GM19438 (cell line): Measurements from ENCODE around the gene AP3D1.
A peak's percentile ranks its signal among the peaks of the same experiment; 100 is the strongest.
"Not testable (repeated sequence)": the region's sequence is repeated elsewhere in the genome, so short reads cannot be mapped to it uniquely, and the experiment has no call there.

ENCODE experiments used
- ATAC-seq: cut with Tn5 transposase; IDR thresholded peaks from one replicate; pipeline ENCODE4 v1.9.1; 2021; ENCODE audit warnings: low read depth; ENCODE audit not compliant: unreplicated experiment

AP3D1 gene

GRCh38 chr19:2091926-2092525, 59.3 kb downstream of the AP3D1 start:
- not testable (repeated sequence) for ATAC-seq

GRCh38 chr19:2089727-2090053, 61.7 kb downstream of the AP3D1 start:
- ATAC-seq, result no peak

DNA sequence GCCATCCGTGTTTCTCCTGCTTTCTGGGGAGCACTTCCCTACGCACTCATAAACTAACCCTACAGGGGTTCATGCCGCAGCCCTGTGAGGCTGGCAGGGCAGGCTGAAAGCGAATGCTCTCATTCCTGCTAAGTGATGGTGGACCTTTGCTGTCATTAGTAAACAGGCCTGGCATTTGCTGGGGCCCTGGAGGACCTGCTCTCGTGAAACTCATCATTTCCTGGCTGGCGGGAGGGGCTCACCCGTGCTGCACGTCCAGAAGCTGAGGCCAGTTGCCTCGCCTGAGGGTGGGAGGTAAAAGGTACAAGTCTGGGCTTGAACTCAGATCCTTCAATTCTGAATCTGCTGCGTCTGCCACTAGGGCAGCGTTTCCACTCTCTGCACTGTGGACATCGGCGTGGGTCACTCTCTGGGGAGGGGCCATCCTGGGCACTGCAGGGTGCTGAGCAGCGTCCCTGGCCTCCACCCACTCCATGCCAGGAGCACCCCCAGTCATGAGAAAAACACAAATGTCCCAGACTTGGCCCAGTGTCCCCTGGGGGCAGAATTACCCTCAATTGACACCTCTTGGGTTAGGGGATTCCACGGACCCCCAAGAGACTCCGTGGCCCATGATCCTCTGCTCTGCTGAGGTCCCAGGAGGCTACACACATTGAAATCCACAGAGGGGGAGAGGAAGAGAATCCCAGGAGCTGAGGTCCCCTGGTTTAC, 62.2 kb downstream of the AP3D1 start:
- no peak for ATAC-seq

- no peak for ATAC-seq
These were observed 63.7 kb downstream of the AP3D1 start for GRCh38 chr19:2087621-2088100.

DNA sequence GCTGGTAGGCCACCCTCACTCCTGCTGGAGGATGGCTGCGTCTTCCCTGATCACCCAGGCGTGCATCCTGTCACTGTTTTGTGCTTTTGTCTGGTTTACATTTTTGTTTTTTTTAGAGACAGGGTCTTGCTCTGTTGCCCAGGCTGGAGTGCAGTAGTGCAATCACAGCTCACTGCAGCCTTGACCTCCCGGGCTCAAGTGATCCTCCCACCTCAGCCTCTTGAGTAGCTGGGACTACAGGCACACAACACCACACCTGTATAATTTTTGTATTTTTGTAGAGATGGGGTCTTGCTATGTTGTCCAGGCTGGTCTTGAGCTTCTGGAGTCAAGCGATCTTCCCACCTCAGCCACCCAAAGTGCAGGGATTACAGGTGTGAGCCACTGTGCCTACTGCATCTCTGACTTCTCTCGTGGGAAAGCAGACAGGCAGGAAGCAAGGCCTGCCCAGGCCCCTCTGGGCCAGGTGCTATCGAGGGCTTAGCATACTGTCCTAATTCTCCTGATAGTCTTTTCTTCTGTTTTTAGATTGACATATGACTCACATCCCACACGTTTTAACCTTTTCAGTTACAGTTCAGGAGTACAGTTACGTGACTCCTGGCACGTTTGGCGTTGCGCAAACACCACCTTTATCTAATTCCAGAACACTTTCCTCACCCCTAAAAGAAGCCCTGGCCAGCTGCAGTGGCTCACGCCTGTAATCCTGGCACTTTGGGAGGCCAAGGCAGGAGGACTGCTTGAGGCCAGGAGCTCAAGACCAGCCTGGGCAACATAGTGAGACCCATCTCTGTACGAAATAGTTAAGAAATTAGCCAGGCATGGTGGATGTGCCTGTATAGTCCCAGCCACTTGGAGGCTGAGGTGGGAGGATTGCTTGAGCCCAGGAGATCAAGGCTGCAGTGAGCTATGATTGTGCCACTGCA, 64.4 kb downstream of the AP3D1 start:
- not testable (repeated sequence) for ATAC-seq

GRCh38 chr19:2084993-2085720, 66.2 kb downstream of the AP3D1 start:
- peak; percentile 25 for ATAC-seq

GRCh38 chr19:2083174-2083854, 68.1 kb downstream of the AP3D1 start:
- no peak for ATAC-seq

- ATAC-seq, result no peak
These were observed 69.2 kb downstream of the AP3D1 start for GRCh38 chr19:2081873-2082810.

GRCh38 chr19:2080336-2080988, 70.9 kb downstream of the AP3D1 start:
- no peak for ATAC-seq

DNA sequence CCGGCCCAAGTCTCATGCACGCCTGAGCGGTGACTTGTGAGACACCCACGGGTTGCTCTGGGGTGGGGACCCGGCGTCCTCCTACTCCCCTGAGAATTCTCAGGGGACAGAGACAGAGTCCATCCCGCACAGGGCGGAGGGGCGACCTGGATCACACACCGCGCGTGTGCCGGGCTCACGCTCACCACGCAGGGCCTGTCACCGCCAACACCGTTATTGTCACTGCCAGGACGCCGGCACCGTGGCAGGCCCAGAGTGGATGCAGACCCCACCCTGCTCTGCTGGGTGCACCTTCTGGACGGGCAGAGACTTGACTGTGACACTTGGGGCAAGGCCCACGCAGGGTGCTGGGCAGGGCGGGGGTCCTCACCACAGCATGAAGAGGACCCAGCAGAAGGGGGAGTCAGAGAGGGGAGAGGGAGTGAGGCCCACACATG, 71.5 kb downstream of the AP3D1 start:
- ATAC-seq, result no peak

GRCh38 chr19:2079076-2079864, 72.1 kb downstream of the AP3D1 start:
- ATAC-seq, result no peak

DNA sequence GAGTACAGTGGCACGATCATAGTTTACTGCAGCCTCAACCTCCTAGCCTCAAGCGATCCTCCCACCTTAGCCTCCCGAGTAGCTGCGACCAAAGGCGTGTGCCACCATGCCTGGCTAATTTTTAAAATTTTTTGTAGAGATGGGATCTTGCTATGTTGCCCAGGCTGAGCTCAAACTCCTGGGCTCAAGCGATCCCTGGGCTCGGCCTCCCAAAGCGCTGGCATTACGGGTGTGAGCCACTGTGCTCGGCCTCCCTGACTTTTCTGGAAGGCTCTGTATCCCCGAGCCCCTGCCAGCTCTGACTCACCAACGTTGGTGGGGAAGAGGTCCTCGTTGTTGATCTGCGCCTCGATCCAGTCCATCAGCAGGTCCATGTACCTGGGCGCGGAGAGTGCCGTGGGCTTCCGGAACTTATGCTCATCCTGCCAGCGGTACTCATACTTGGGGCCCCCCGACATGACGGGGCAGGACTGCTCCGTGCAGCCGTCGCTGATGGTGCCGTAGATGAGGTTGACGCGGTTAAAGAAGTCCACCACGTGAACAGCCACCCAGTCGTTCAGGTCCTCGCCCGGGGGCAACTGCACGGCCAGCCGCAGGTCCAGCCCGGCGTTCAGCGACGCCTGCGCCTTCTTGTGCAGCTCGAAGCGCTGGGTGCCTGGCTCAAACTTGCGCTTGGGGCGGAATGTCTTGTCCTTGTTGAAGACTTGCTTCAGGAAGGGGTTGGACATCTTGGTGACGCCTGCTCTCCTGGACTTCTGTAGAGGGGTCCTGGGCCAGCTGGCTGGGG, 73.3 kb downstream of the AP3D1 start:
- no peak for ATAC-seq

- no peak for ATAC-seq
These were observed 74.0 kb downstream of the AP3D1 start for GRCh38 chr19:2077398-2077797.

DNA sequence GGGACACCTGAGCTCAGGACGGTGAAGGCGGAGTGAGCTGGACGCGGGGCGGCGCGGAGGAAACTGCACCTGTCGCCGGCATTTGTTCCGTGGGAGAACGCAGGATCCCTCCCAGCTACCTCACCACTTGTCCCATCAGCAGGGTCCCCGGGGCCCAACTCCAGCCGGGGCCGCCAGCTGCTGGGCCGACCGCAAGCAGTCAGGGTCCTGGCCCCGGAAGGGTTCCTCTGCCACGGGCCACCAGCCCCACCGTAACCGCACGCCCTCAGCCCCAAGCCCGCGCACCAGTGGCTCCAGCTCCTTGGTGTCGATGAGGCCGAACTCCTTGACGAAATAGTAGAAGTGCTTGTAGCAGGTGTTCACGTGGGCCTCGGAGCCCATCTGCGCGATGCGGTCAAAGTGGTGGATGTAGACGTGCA, 74.8 kb downstream of the AP3D1 start:
- no peak for ATAC-seq

DNA sequence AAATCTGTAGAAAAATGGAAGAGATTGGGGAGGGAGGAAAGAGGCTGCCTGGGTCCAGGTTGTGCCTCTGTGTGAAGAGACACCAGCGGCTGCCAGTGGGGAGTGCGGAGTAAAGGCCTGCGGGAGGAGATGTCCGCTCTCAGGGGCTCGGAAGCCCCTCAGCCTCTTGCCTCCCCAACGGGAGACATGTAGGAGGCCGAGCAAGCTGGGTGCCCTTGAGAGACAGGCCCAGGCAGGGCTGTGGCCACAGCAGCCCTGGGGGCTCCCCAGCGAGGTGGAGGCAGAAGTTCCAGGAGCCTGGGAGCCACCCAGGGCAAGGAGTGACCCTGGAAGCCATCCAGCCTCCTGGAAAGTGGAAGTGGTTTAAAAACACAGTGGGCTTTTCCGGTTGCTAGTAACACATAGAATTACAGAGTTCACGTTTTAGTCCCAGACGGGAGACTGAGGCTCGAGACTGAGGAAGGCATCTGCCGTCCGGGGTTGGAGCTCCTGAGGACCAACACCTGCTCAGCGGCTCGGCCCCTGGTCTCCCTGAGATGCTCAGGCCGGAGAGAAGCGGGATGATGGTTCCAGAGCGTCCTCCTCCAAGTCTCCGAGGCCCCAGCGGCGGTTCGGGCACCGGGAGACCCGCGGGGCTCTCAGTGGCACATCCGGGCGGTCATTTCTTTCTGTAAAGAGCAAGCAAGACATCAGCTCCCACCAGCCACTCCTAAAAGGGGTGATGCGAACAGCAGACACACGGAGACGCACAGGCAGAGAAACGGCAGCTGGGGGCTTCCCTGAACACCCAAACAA, 78.4 kb downstream of the AP3D1 start:
- no peak for ATAC-seq

DNA sequence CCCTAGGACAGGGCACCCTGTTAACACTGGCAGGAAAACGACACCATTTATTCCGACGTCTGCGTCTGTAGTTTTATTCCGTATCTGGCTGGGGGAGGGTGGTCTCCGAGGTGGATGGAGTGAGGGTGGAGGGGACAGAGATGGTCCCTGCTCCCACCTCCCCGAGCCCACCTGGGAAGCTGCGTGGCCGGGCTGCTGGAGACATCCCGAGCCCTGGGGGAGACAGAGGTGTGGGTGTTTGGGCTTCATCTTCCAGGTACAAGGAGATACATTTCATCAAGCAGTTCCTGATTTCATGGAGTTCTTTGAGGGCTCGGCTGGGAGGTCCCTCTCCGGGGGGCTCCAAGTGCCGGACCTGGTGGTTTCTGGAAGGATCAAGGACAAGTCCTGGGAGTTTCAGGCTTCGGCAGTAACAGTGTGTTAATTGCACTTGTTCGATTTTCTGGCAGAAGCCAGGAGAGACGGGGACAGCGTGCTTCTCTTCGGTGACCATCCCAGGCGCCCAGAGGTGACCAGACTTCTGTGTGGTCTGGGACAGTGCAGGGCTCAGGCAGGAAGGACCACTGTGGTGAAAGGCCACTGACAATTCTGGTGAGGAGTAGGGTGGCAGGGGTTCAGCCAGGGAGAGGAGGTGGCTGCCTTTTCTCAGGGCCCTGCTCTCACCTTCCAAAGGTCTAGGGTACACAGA, 80.2 kb downstream of the AP3D1 start:
- ATAC-seq, result no peak
